T follicular helper cell (primary cell): Measurements from ENCODE around the gene CEACAM16.

Experiments
- DNase-seq: peaks from one replicate; pipeline ENCODE4 v3.0.0-alpha.2; 2020; ENCODE audit warnings: low read depth

The CEACAM16 gene

DNA sequence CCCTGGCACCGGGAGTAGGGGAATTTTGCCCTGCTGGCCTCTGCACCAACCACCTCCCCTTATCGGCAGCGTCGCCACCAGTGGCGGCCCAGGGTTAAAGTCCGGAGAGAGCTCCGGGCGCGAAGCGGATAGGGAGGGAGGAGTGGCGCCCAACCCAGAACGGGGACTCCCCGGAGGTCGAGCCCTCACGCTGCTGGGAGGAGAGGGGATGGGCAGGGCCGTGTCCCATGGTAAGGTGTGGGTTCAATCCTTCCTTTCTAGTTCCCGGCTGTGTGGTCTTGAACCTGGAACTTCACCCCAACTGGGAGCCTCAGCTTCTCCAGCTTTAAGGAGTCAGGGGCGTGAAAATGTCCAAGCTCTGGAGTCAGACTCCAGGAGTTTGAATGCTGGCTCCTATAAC is 26.3 kb downstream of the CEACAM16 start:
- no peak for DNase-seq

- no peak for DNase-seq
Observed at GRCh38 chr19:44725684-44726083, 26.7 kb downstream of the CEACAM16 start.

- DNase-seq, result no peak
Observed at GRCh38 chr19:44726465-44726864, 27.5 kb downstream of the CEACAM16 start.

DNA sequence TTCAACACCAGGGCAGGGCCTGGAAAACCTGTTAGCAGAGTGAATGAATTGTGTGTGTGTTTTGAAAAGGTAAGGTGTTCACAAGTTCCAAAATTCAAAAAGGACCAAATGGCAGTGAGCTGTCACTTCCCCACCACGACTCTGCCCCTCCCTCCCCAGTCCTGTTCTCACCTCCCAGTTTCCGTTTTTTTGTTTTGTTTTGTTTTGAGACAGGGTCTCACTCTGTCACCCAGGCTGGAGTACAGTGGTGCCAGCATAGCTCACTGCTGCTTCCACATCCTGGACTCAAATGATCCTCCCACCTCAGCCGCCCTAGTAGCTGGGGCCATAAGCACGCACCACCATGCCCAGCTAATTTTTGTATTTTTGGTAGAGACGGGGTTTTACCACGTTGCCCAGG is 29.2 kb downstream of the CEACAM16 start:
- no peak for DNase-seq

DNA sequence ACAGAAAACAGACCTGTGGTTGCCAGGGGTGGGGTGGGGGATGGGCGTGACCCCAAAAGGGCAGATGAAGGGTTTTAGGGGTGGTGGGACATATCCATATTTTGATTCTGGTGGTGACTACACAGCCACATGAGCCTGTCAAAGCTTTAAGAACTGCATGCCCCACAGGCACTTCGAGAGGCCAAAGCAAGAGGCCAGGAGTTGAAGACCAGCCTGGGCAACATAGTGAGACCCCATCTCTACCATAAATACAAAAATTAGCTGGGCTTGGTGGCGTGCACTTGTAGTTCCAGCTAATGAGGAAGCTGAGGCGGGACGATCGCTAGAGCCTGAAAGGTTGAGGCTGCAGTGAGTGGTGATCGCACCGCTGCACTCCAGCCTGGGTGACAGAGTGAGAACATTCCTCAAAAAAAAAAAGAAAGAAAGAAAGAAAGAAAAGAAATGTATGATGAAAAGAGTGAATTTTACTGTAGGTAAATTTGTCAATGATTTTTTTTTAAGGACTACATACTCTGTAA is 30.6 kb downstream of the CEACAM16 start:
- DNase-seq, result no peak

DNA sequence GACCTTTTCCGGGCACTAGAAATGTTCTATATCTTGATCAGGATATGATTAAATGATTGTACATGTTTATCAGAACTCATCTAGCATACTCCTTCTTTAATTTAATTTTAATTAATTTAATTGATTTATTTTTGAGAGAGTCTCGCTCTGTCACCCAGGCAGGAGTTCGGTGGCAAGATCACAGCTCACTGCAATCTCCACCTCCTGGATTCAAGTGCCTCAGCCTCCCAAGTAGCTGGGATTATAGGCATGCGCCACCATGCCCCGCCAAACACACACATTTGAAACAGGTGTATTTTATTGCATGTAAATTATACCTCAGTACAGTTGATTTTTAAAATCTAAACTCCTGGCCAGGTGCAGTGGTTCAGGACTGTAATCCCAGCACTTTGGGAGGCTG is 32.1 kb downstream of the CEACAM16 start:
- DNase-seq, result no peak

- DNase-seq, result no peak
Observed at GRCh38 chr19:44731622-44732021, 32.7 kb downstream of the CEACAM16 start.

DNA sequence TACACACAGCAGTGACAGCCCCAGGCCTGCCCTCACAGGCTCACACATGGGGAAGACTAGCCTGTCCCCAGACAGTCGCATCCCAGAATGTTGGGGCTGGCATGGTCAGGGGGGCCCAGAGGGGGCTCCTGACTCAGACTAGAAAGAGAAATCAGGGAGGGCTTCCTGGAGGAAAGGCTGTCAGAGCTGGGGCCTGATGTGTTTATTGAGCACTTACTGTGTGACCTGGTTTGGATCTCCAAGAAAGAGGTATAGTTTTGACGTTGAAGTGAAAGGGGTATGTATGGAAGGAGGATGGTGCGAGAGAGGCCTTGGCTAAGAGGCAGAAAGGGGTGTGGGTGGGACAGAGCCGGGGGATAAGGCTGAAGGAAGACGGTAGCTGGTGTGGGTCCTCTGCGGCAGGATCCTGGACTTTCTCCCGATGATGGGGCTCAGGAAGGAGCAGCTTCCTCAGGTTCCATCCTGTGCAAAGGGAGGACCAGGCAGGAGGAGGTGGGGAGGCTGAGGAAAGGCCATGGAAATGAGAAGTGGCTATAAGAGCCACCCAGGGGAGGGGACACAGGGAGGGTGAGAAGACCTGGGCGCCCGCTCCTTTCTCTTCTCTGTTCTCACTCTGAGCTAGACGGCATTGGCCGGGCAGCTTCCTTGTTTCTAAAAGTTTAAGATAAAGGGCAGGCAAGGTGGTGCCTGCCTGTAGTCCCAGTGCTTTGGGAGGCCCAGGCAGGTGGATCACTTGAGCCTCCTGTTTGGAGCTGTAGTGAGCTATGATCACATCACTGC is 33.5 kb downstream of the CEACAM16 start:
- DNase-seq, result no peak

DNA sequence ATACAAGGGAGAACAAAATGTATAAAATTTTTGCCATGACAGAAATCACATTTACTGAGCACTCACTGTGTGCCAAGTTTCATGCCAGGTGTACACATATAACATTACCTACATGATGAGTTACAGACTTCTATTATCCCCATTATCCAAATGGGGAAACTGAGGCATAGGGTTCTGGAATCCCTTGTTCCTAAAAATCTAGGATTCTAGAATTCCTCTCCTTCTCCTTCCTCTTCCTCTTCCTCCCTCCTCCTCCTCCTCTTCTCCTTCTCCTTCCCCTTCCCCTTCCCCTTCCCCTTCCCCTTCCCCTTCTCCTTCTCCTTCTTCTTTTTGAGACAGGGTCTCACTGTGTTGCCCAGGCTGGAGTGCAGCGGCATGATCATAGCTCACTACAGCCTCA is 35.4 kb downstream of the CEACAM16 start:
- DNase-seq, result no peak

GRCh38 chr19:44735011-44735410 is 36.1 kb downstream of the CEACAM16 start:
- DNase-seq, result no peak

DNA sequence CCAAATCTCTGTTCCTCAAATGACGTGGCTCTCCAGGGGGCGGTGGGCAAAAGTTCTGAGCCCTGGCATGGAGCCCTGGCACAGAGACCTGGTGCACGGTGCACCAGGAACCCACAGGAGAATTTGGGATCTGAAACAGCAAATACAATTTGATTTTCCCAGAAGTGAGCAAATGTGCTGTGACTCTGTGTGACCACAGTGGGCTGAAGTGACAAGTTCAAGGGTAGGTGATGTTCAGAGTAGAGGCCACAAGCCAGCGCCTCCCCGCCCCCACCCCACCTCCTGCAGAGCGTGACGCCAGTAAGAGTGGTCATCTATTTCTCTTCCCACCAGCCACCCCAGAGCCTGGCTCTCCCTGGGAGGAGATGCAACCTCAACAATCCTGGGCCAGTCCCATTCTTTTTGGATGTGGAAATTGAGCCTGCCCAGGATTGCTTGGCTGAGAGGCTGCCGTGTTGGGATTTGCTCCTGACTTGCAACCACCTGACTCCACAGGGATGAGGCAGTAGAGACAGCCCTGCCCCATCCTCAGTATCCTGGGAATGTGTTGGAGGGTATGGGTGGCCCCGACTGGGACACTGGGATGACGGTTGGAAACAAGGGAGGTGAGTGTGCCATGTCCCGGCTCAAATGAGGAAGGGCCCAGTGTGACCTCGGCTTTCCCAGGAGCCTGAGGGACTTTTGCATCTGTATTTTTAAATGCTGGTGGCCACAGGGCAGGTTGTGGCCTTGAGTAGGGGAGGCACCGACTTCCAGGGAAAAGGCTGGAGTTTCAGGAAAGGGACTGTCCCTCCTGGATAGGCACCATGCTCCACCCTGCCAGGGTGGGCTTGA is 38.5 kb downstream of the CEACAM16 start:
- DNase-seq, result no peak

- DNase-seq, result no peak
Observed at GRCh38 chr19:44738136-44738535, 39.2 kb downstream of the CEACAM16 start.

DNA sequence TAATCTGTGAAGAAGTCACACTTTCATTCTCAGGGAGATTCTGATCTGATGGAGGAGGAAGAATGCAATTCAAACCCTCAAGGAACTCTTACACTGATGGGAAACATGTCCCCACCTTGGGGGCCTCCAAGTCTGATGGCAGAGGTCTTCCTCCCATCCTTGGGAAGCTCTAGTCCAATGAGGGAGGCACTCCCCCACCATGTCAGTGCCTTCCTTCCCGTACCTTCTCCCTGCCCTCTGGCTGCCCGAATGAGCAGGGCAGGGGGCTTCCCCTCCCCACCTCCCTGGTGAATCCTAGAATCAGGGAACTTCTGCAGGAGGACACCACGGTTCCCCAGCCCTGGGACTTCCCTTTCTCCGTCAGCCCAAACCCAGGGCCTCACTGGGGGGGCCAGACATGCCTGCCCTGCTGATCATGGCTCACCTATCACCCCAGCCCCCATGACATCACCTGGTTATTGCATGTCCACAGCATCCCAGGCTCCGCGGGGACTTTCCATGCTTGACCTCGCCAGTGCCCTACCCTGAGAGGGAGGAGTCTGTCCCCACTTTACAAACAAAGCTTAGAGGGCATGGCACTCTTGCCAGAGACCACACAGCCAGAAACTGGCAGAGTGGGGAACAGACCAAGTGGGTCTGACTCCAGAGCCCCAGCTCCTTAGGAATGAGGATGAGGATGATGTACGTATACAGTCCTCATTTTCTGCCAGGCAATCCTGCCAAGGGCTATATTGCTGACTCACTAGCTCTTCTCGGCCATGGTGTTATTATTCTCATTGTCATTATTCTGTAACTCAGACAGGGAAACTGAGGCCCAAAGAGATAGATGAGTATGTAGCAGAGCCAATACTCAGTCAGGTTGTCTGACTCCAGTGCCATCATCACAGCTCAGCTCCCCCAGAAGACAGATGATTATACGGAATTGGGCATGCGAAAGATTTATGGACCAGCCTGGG is 39.9 kb downstream of the CEACAM16 start:
- DNase-seq, result no peak

GRCh38 chr19:44740351-44740824 is 41.4 kb downstream of the CEACAM16 start:
- DNase-seq, result no peak

- DNase-seq, result no peak
Observed at GRCh38 chr19:44741258-44741731, 42.3 kb downstream of the CEACAM16 start.

DNA sequence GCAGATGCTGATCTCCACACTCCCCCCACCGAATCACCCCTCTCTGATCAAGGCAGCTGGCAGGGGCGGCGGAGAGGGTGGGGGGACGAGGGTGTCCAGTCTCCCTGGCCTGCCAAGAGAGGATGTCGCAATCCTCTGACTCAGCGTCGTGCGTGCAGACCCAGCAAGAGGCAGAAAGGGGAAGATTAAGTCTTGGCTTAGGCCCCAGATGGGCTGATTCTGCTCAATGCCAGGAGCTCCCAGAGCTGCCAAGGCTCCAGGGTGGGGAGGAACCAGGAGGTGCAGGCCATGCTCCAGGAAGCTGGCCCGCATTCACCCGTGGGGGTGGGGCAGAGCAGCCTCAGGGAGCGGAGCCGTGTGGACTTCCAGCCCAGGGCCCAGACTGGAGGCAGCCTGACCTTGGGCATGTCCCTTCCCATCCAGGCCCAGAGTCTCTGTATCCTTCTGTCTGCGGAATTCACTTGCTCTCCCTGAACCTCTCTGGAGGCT is 42.9 kb downstream of the CEACAM16 start:
- no peak for DNase-seq

- no peak for DNase-seq
Observed at GRCh38 chr19:44742330-44743061, 43.5 kb downstream of the CEACAM16 start.

GRCh38 chr19:44744871-44745332 is 46.0 kb downstream of the CEACAM16 start:
- no peak for DNase-seq

DNA sequence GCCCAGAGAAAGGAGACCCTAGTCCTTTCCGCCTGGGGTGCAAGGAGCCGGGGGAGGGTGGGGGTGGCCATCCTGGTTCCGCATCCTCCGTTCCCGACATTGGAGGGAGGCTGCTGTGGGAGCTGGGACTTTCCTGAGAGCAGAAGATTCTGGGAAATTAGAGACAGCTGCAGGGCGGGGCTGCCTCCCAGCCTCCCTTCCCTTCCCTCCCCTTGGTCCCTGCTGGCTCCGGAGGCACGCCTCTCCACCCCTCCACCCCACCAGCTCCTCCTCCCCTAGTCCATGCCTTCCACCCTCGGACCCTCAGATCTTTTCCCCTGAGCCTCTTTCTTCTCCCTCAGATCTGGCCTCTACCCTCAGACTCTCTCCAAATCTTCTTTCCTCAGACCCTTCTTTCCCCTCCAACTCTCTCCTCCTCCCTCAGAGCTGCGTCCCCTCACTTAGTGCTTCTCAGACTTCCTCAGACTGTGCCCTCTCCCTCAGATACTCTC is 46.4 kb downstream of the CEACAM16 start:
- no peak for DNase-seq

DNA sequence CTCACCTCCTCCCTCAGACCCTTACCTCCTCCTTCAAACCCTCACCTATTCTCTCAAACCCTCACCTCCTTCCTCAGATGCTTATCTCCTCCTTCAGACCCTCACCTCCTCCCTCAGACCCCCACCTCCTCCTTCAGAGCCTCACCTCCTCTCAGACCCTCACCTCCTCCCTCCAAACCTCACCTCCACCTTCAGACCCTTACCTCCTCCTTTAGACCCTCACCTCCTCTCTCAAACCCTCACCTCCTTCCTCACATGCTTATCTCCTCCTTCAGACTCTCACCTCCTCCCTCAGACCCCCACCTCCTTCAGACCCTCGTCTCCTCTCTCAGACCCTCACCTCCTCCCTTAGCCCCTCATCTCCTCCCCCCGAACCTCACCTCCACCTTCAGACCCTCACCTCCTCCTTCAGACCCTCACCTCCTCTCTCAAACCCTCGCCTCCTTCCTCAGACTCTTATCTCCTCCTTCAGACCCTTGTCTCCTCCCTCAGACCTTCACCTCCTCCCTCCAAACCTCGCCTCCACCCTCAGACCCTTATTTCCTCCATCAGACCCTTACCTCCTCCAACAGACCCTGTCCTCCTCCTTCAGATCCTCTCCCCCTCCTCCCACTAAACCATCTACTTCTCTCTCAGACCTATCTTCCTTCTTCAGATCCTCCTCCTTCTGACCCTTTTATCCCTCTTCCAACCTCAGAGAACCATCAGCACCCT is 47.1 kb downstream of the CEACAM16 start:
- DNase-seq, result no peak
